Thoracic aorta (tissue), 2 donors: ENCODE measurements around the gene OR7A17. TPM values are rescaled to one million over a fixed set of nuclear protein-coding genes. Genes with fewer than 3 reads are reported as not detected.

ENCODE experiments used
- ATAC-seq: fragments of 150-250 bp; one replicate; pipeline ENCODE4 v1.8.0; 2017; ENCODE audit warnings: low read depth; ENCODE audit not compliant: insufficient number of reproducible peaks, low FRiP score
- DNase-seq: peaks from one replicate; pipeline ENCODE4 v3.0.0-alpha.2; 2020; ENCODE audit warnings: low spot score
- H3K27ac ChIP-seq, 2 donors: fragments of 200-600 bp; sonication (generic); 1 replicate in 1 of 2; 2 replicates in 1 of 2; pipeline ENCODE4 v1.5.1; 2016; ENCODE audit warnings: mild to moderate bottlenecking in 2 of 2, moderate library complexity in 2 of 2
- H3K27me3 ChIP-seq: fragments of 200-600 bp; sonication (generic); replicated peaks from 2 replicates; pipeline ENCODE4 v1.6.0; 2016; ENCODE audit warnings: mild to moderate bottlenecking; ENCODE audit not compliant: insufficient read depth
- H3K36me3 ChIP-seq: fragments of 200-600 bp; sonication (generic); one replicate; pipeline ENCODE4 v1.5.1; 2016
- H3K4me1 ChIP-seq, 2 donors: fragments of 200-600 bp; sonication (generic); 1 replicate in 1 of 2; 2 replicates in 1 of 2; pipeline versions ENCODE4 v1.5.1 to v1.6.0; 2016; ENCODE audit warnings: low read depth in 2 of 2, mild to moderate bottlenecking in 1 of 2; ENCODE audit not compliant: control insufficient read depth in 1 of 2
- H3K4me3 ChIP-seq: fragments of 200-600 bp; sonication (generic); 2 replicates; pipeline ENCODE4 v1.5.1; 2016; ENCODE audit warnings: mild to moderate bottlenecking
- H3K9me3 ChIP-seq: fragments of 200-600 bp; sonication (generic); 2 replicates; pipeline ENCODE4 v1.5.1; 2016
- CTCF ChIP-seq: fragments of 200-600 bp; sonication (generic); IDR thresholded peaks from one replicate; pipeline ENCODE4 v1.5.1; 2019; ENCODE audit warnings: antibody characterized with exemption
- total RNA-seq, 2 donors: library from RNA; depleted of rRNA; stranded (reverse); fragments of >200 nt; gene quantifications; one replicate each; pipeline versions ENCODE4 v1.1.0 to v1.2.3, GENCODE V29; 2016

Gene OR7A17
- total RNA-seq, 2 donors from 2014 or later, result not detected

- DNase-seq (no peak), ATAC-seq (no peak)
- no peaks in the 10 kb centered on the region for H3K36me3 ChIP-seq
- no peaks in the 10 kb centered on the region for H3K27me3 ChIP-seq
- H3K27ac ChIP-seq, result no peak within 1 kb of the TSS
- H3K9me3 ChIP-seq, result no peaks in the 10 kb centered on the region
- H3K4me3 ChIP-seq, result no peak within 1 kb of the TSS
- TF ChIP-seq CTCF, result no peak
- no peaks in the 10 kb centered on the region for H3K4me1 ChIP-seq
Observed at GRCh38 chr19:14835011-14835410, 50.9 kb downstream of the OR7A17 start, which contains the start of the genes OR7A5 and OR7C1. OR7A5 (minus strand) TSS chr19:14835185; CDS start chr19:14828241, 6,944 bp downstream. OR7C1 (minus strand) TSS chr19:14835185; CDS start chr19:14800136, 35,049 bp downstream.

- Histone ChIP-seq H3K27ac (no peak overlapping the region), H3K9me3 (no peaks in the 10 kb centered on the region), H3K36me3 (no peaks in the 10 kb centered on the region), H3K4me1 (no peaks in the 10 kb centered on the region), H3K4me3 (no peak overlapping the region), H3K27me3 (no peaks in the 10 kb centered on the region)
- ATAC-seq, result no peak
- no peak for TF ChIP-seq CTCF
- DNase-seq, result no peak
Observed at GRCh38 chr19:14830702-14831101, 55.2 kb downstream of the OR7A17 start.

Other genes with a start within 250 kb of the OR7A17 start
- gene ADGRE3, start 211.3 kb downstream of the OR7A17 start, total RNA-seq, result not detected
- gene ZNF333, start 196.1 kb downstream of the OR7A17 start, total RNA-seq, result 10 to 100 TPM; 57.1 to 59.0 TPM
- gene ADGRE2, start 107.6 kb downstream of the OR7A17 start, total RNA-seq, result 1 to 10 TPM; 8.3 to 9.9 TPM
- not detected for gene OR7A5, start 50.9 kb downstream of the OR7A17 start, total RNA-seq
- not detected for gene OR7C1, start 50.9 kb downstream of the OR7A17 start, total RNA-seq
- gene OR7A10, start 37.2 kb downstream of the OR7A17 start, total RNA-seq, result not detected
- gene OR7C2, start 55.4 kb upstream of the OR7A17 start, total RNA-seq, result not detected
- gene SLC1A6, start 93.7 kb upstream of the OR7A17 start, total RNA-seq, result not detected
- under 1 TPM in 1 of 2 donors, not detected in 1; 0.54 TPM for gene CASP14, start 163.3 kb upstream of the OR7A17 start, total RNA-seq
- not detected for gene OR1I1, start 196.1 kb upstream of the OR7A17 start, total RNA-seq
- gene SYDE1, start 221.3 kb upstream of the OR7A17 start, total RNA-seq, result 10 to 100 TPM; 46.6 to 83.3 TPM